Right cardiac atrium (tissue), 5 donors: ENCODE results near the gene AGPS. TPM values are rescaled to one million over a fixed set of nuclear protein-coding genes. Genes with fewer than 3 reads are reported as not detected.

Experiments used
- ATAC-seq, 2 donors: fragments of 200-7000 bp; cut with Tn5 transposase; one replicate each; pipeline versions ENCODE4 v1.8.0 to v1.9.1; 2020; ENCODE audit warnings: moderate library complexity in 2 of 2, mild to moderate bottlenecking in 1 of 2
- DNase-seq, 3 donors: peaks; one replicate each; pipeline ENCODE4 v3.0.0-alpha.2; 2020
- H3K27ac ChIP-seq: one replicate; pipeline ENCODE4 v1.5.1; 2013; ENCODE audit warnings: mild to moderate bottlenecking, low read length, control low read depth, moderate library complexity
- H3K27me3 ChIP-seq: one replicate; pipeline ENCODE4 v1.6.1; 2013; ENCODE audit not compliant: control insufficient read depth, insufficient read depth
- H3K4me1 ChIP-seq: one replicate; pipeline ENCODE4 v1.6.1; 2013; ENCODE audit warnings: low read length; ENCODE audit not compliant: control insufficient read depth, insufficient read depth
- H3K4me3 ChIP-seq: one replicate; pipeline ENCODE4 v1.5.1; 2013; ENCODE audit warnings: low read length, control low read depth
- H3K9me3 ChIP-seq: one replicate; pipeline ENCODE4 v1.6.1; 2013; ENCODE audit warnings: low read length; ENCODE audit not compliant: control insufficient read depth
- WGBS: extraction: QIAGEN DNeasy Blood & Tissue Kit; methylation state at CpG from one replicate; pipeline ENCODE4 v1.1.7; 2013; 5-methylcytosine and 5-hydroxymethylcytosine counted together
- intact Hi-C, 4 donors: fragments of 100-400 bp; cut with DNase I; formaldehyde crosslinking; loops; one replicate each; pipeline versions ENCODE4 v1.11.0 to v1.14.0; 2022 to 2023
- polyA plus RNA-seq: library from polyadenylated mRNA; stranded (reverse); fragments of 200-250 nt; gene quantifications from one replicate; pipeline ENCODE4 v1.2.3, GENCODE V29; 2013
- total RNA-seq, 4 donors: library from RNA; stranded (reverse); fragmentation: NEBNext Ultra II Directional; extraction: Animal tissue kit (Norgen Biotek cat#: 25700); gene quantifications; one replicate each; pipeline ENCODE4 v1.2.1, GENCODE V29; 2021
- donor health status: healthy with polysubstance abuse.
- donor health status: DM: no; HTN: yes; CAD: no.
- donor health status: DM: no; HTN: no; CAD: no.
- donor health status: DM: no; HTN: yes; CAD: no; lungs with severe emphysema.
- donor health status: DM: yes; HTN: yes; CAD: no.

The AGPS gene
- total and polyA plus RNA-seq, 5 donors = 4.7 to 26.0 (median 23.9) TPM

DNA sequence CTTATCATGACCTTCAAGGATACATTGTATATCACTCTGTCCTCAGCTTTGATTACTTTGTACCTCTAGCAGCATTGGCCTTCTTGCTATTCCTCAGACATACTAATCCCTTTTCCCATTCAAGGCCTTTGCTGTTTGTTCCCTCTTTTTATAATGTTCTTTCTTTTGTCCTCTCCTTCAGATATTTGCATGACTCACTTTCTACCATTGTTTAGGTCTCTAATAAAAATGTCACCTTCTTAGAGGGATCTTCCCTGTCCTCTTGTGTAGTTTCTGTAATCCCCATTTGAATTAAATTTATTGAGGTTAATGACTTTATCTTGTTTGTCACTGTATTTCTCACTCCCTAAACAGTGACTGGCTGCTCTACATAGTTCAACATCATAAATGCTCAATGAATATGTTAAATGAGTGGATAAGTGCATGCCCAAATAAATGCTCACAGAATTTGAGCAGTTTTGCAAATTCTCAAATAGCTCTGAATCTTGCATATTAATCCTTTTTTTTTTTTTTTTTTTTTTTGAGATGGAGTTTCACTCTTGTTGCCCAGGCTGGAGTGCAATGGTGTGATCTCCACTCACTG, 135.9 kb downstream of the AGPS start:
- no peaks in the 10 kb centered on the region for H3K27me3 ChIP-seq
- intact Hi-C loops = no loop called here

GRCh38 chr2:177529166-177529565, 136.6 kb downstream of the AGPS start:
- no peak overlapping the region for H3K27ac ChIP-seq
- no peaks in the 10 kb centered on the region for H3K4me1 ChIP-seq
- WGBS = 97% methylated on average over 3 of the region's 3 CpGs
- DNase-seq (no peak), ATAC-seq (no peak)
- no peaks in the 10 kb centered on the region for H3K27me3 ChIP-seq
- no peaks in the 10 kb centered on the region for H3K9me3 ChIP-seq
- no peak overlapping the region for H3K4me3 ChIP-seq
- intact Hi-C loops = no loop called here

More for the DNA sequence above, 135.9 kb downstream of the AGPS start:
- Histone ChIP-seq H3K4me3 (no peak overlapping the region), H3K27ac (no peak overlapping the region), H3K4me1 (no peaks in the 10 kb centered on the region), H3K9me3 (no peaks in the 10 kb centered on the region)
- ATAC-seq = no peak
- no peak for DNase-seq

- DNase-seq = no peak
- intact Hi-C loops = no loop called here
- Histone ChIP-seq H3K4me3 (no peak overlapping the region), H3K9me3 (no peaks in the 10 kb centered on the region), H3K27ac (no peak overlapping the region), H3K27me3 (no peaks in the 10 kb centered on the region), H3K4me1 (no peaks in the 10 kb centered on the region)
- ATAC-seq = no peak
Observed at GRCh38 chr2:177530561-177530960, 138.0 kb downstream of the AGPS start.

GRCh38 chr2:177531706-177532105, 139.1 kb downstream of the AGPS start:
- Histone ChIP-seq H3K27me3 (no peaks in the 10 kb centered on the region), H3K27ac (no peak overlapping the region), H3K4me3 (no peak overlapping the region), H3K9me3 (no peaks in the 10 kb centered on the region), H3K4me1 (no peaks in the 10 kb centered on the region)
- intact Hi-C loops = no loop called here
- 97% methylated on average over 5 of the region's 5 CpGs for WGBS
- no peak for ATAC-seq
- no peak for DNase-seq

GRCh38 chr2:177532567-177532966, 140.0 kb downstream of the AGPS start:
- DNase-seq (no peak), ATAC-seq (no peak)
- intact Hi-C loops = no loop called here
- Histone ChIP-seq H3K9me3 (no peaks in the 10 kb centered on the region), H3K4me1 (no peaks in the 10 kb centered on the region), H3K27me3 (no peaks in the 10 kb centered on the region), H3K4me3 (no peak overlapping the region), H3K27ac (no peak overlapping the region)
- 99% methylated on average over 1 of the region's 1 CpG for WGBS

- ATAC-seq = no peak
- intact Hi-C loops = no loop called here
Observed at GRCh38 chr2:177533253-177533652, 140.7 kb downstream of the AGPS start.

GRCh38 chr2:177535000-177535399, 142.4 kb downstream of the AGPS start:
- intact Hi-C loops = no loop called here
- Histone ChIP-seq H3K9me3 (no peaks in the 10 kb centered on the region), H3K27ac (no peak overlapping the region), H3K4me3 (no peak overlapping the region), H3K27me3 (no peaks in the 10 kb centered on the region), H3K4me1 (no peaks in the 10 kb centered on the region)
- DNase-seq = no peak
- ATAC-seq = no peak

More at GRCh38 chr2:177533253-177533652, 140.7 kb downstream of the AGPS start:
- no peak overlapping the region for H3K4me3 ChIP-seq
- no peaks in the 10 kb centered on the region for H3K4me1 ChIP-seq
- no peak overlapping the region for H3K27ac ChIP-seq
- DNase-seq = no peak
- H3K27me3 ChIP-seq = no peaks in the 10 kb centered on the region
- no peaks in the 10 kb centered on the region for H3K9me3 ChIP-seq

GRCh38 chr2:177535958-177536504, 143.5 kb downstream of the AGPS start:
- Histone ChIP-seq H3K27ac (no peak overlapping the region), H3K27me3 (no peaks in the 10 kb centered on the region), H3K9me3 (no peaks in the 10 kb centered on the region), H3K4me1 (no peaks in the 10 kb centered on the region), H3K4me3 (no peak overlapping the region)
- 81% methylated on average over 3 of the region's 3 CpGs for WGBS
- intact Hi-C loops = no loop called here
- no peak for ATAC-seq
- DNase-seq = no peak

- WGBS = 96% methylated on average over 1 of the region's 1 CpG
- Histone ChIP-seq H3K27ac (no peak overlapping the region), H3K27me3 (no peaks in the 10 kb centered on the region), H3K4me3 (no peak overlapping the region), H3K9me3 (no peaks in the 10 kb centered on the region), H3K4me1 (no peaks in the 10 kb centered on the region)
- intact Hi-C loops = no loop called here
- no peak for ATAC-seq
- no peak for DNase-seq
Observed at GRCh38 chr2:177537213-177537612, 144.6 kb downstream of the AGPS start.

DNA sequence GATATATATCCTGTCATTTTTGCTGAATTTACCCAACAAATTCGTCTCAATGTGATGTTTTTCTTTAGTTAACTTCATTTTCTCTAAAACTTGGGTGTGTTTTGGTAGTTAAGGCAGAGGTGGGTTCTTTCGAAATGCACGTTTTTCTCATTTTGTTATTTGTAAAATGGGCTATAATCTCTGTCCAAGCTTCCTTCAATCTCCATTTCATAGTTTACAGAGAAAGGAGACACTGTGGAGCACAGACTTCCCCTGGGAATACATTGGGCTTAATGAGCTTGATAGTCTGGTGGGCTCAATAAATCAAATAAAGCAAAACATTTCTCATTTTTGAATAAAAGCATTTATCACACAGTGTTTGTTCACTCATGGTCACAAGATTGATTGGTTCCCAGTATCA, 145.1 kb downstream of the AGPS start:
- Histone ChIP-seq H3K4me3 (no peak overlapping the region), H3K27me3 (no peaks in the 10 kb centered on the region), H3K4me1 (no peaks in the 10 kb centered on the region), H3K9me3 (no peaks in the 10 kb centered on the region), H3K27ac (no peak overlapping the region)
- ATAC-seq (no peak), DNase-seq (no peak)
- intact Hi-C loops = no loop called here
- WGBS = 53% methylated on average over 3 of the region's 3 CpGs

DNA sequence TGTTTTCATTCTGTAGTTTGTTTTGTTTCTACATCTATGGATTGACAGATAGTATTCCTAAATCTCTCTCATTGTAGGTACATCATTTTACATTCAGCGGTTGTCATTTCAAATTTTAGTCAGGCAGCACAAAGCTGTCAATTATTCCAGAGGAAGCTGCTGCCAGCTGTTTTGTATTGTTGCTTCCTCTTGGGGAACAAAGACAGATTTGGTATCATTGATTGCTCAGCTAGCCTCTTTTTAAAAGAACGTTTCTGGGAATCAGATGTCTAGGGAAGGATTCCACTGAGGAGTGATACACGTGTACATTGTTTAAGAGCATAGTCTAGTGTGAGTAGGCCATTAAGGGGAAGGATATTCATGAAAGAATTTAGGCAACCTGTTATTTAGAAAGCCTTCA, 145.8 kb downstream of the AGPS start:
- intact Hi-C loops = no loop called here
- ATAC-seq (no peak), DNase-seq (no peak)
- Histone ChIP-seq H3K27me3 (no peaks in the 10 kb centered on the region), H3K27ac (no peak overlapping the region), H3K4me1 (peaks cover 2% of the 10 kb centered on the region), H3K9me3 (no peaks in the 10 kb centered on the region), H3K4me3 (no peak overlapping the region)
- WGBS = 51% methylated on average over 3 of the region's 3 CpGs

DNA sequence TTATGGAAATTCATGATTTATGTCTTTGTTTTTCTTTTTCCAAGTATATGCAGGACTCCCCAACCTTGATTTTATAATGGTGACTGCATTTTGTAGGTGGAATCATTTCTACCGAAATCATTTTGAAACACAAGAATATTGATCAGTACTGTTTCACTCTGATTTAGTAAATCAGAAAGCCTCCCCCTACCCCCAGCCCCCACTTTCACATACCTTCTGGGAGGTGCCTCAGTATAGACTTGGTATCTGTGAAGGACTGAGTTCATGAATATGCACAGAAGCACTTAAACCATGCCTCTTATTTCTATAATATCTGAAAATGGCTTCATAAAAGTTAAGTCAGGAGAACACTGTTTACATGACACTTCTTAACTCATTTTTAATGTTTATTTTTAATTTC, 147.7 kb downstream of the AGPS start:
- ATAC-seq = no peak

More for the DNA sequence above, 147.7 kb downstream of the AGPS start:
- no peak for DNase-seq
- no peaks in the 10 kb centered on the region for H3K27me3 ChIP-seq
- intact Hi-C loops = no loop called here
- peaks cover 2% of the 10 kb centered on the region for H3K4me1 ChIP-seq
- H3K27ac ChIP-seq = no peak overlapping the region
- H3K9me3 ChIP-seq = no peaks in the 10 kb centered on the region
- WGBS = 96% methylated on average over 1 of the region's 1 CpG
- H3K4me3 ChIP-seq = no peak overlapping the region
